HG02588 (cell line): ENCODE measurements around the gene EGFL7.

ENCODE experiments used
- ATAC-seq: cut with Tn5 transposase; IDR thresholded peaks from one replicate; pipeline ENCODE4 v1.9.1; 2021; ENCODE audit warnings: mild to moderate bottlenecking, moderate library complexity; ENCODE audit not compliant: unreplicated experiment

The EGFL7 gene

GRCh38 chr9:136662656-136663581 lies at the start of gene EGFL7:
EGFL7 (plus strand) TSS chr9:136662916; CDS start chr9:136668283, 5,367 bp downstream.
- ATAC-seq = no peak

- no peak for ATAC-seq
Observed at GRCh38 chr9:136613824-136614371, 48.8 kb upstream of the EGFL7 start.

DNA sequence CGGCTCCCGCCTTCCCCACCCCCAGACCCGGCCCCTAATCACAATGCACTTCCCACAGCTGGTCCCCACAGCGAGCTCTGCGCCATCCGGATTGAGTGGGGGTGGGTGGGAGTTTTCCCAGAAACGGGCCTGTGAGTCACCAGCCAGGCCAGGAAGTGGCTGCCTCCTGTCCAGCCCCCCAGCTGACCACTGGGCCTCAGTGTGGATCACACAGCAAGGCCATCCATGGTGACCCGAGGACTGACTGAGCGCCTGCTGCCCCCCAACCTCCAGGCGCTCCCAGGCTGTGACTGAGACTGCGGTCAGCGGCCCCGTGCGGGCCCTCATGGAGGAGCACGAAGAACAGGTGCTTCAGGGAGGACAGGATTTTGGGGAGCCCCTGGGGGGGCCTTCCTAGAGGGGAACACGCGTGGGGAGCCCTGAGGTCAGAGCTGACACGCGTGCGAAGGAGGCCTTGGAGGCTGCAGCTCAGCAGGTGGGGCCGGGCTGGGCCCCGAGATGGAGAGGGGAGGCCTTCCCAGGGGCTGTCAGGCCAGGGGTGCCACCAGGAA lies 48.3 kb upstream of the EGFL7 start:
- ATAC-seq = no peak

DNA sequence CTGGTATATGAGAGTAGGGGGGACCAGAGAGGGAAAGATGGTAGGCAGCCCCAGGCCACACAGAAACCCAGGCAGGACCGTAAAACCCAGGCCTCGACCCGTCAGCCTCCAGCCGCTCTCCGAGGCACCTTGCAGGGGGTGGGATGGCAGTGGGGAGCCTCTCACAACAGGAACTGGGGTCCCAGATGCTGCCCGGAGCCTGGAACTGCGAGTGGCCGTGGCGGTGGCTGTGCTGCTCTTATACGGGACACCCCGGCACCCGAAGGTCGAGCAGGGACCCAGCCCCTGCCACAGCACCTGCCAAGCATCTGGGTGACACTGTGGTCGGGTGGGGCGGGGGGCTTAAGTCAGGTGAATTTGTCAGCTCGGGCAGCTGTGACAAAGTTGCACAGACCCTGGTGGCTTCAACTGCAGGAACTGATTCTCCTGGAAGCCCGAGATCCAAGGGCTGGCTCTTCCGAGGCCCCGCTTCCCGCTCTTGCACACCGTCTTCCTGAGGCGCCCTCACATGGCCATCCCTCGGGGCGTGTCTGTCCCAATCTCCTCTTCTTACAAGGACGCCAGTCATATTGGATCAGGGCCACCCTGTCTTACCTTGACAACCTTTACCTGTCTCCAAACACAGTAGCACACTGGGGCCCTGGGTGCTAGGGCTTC lies 47.6 kb upstream of the EGFL7 start:
- no peak for ATAC-seq

DNA sequence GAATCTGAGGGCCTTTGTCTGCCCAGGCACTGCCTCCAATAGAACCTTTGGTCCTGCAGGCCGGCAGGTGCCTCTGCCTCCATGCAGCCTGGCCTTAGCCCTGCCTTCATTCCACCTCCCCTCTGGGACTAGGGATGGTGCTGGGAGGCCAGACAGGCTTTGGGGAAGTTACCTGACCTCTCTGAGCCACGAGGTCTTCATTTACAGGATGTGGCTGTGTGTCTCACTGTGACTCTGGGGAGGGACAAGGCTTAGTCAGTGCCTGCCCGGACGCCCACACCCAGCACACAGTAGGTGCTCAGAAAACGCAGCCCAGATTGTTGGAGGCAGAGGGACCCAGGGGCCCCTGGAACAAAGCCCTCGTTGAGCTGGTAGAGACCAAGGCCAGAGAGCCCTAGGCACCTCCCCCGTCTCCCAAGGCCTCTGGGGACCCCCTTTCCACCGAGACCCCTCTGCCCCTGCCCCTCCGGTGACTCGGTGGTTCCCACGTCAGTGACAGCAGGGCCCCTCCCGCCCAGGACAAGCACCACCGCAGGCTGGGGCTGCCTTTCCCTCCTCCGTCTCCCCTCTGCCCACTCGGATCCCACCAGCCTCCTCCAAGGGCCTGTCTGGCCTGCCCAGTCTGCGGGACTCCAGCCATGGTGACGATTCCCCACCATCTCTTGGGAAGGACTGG lies 46.9 kb upstream of the EGFL7 start:
- ATAC-seq = no peak

GRCh38 chr9:136616307-136616635 lies 46.4 kb upstream of the EGFL7 start:
- ATAC-seq = no peak

GRCh38 chr9:136616948-136617695 lies 45.6 kb upstream of the EGFL7 start:
- no peak for ATAC-seq

- ATAC-seq = no peak
Observed at GRCh38 chr9:136617746-136618579, 44.8 kb upstream of the EGFL7 start.

DNA sequence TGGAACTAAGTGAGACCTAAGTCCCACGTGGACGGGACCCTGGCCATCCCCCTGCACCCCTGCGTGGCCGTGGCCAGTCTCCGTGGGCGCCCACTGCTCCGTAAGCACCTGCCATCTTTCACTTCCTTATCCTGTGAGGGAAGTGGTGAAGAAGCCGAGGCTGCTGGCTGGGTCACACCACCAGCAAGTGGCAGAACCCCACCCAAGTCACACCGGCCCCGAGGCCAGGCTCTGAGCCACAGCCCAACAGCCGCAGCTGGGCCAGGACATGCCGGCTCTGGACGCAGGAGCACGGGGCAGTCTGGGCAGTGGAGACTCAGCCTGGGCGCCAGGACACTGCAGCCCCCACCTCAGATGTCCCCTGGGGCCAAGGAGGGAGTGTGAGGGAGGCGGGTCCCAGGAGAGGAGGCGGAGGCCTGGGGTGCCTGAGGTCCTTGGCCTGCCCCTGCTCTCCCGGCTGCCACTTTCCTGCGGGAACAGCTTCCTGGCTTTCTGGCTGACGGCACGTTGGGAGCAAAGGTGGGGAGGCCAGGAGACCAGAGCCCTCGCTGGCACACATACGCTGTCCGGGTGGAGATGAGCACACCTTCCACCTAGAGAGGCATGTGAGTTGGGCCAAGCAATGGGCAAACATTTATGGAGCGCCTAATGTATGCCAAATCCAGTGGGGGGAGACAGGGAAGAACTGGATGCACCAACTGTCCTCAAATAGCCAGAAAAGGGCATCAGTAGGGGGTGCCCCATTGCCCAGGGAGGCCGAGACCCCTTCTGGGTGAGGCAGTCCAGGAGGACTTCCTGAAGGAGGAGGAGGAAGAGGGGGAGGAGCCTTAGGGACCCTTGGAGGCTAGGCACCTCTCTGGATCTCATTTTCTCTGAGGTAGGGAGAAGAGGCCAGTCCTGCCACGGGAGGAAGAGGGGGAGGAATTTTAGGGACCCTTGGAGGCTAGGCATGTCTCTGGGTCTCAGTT lies 43.9 kb upstream of the EGFL7 start:
- ATAC-seq = no peak

DNA sequence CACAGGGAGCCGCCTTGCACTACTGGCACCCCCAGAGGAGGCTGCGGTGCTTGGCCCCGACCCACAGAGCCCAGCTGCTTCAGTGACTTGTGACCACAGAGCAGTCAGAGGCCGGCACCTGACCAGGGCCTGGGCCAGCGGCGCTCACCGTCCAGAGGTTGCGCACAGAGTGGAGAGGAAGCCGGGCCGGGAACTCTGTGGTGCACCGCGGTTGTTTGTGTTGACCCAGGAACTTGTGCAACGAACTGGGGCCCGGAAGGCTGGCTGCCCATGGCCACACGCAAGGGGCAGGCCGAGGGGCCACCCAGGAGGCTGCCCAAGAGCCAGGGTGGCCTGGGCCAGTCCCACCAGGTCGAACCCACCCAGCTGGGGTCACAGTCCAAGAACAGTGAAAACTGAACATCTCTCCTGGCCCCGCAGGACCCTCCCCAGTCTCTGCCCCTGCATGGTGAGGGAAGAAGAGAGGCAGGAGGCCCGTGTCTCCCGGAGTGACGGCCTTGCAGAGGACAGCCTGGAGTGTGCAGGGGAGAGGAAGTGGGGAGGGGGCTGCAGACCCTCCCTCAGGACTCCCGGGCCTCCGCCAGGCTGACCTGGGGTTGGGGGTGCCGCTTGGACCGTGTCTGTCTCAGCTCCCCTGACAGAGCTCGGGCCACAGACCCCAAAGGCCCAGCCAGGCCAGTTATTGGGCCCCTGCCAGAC lies 42.8 kb upstream of the EGFL7 start:
- ATAC-seq = no peak

DNA sequence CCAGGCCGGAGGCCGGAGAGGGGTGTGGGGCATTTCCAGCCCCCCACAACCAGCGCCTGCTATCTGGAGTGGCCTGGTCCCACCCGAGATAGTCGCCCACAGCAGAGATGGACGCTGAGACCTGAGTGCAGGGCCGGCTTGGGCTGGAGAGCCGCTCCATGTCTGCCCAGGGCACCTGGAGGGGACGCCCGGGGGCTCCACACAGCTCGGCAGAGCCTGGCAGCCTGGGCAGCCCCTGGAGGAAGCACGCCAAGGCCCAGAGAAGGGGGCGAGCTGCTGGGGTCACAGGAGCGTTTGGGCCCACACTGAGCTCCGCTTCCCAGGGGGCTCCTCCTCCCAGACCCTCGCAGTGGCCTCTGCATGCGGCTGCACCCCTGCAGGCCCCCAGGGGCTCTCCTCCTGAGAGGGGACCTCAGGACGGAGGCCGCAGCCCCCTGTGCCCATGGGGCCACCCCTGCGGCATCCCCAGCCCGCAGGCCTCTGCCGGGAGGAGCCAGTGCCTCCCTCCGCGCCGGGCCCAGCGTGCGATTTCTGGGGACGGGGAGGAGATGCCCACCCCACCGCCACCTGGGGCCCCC lies 42.2 kb upstream of the EGFL7 start:
- ATAC-seq = no peak

GRCh38 chr9:136621019-136621733 lies 41.5 kb upstream of the EGFL7 start:
- no peak for ATAC-seq

DNA sequence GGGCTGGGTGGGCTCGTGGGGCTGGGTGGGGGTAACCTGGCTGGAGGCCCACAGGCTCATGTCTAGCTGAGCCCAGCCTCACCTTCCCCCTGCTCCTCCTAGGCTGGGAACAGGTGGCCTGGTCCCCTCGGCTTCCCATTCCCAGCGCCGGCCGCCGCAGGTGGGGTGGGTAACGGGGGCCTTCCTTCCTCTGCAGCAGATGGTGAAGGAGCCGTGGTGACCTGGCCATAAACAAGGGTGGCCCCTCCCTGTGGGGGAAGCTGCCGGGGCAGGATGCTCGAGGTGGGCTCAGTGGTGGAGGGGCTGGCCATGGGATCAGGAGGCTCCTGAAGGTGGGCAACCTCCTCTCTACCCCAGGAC lies 41.0 kb upstream of the EGFL7 start:
- ATAC-seq = no peak

DNA sequence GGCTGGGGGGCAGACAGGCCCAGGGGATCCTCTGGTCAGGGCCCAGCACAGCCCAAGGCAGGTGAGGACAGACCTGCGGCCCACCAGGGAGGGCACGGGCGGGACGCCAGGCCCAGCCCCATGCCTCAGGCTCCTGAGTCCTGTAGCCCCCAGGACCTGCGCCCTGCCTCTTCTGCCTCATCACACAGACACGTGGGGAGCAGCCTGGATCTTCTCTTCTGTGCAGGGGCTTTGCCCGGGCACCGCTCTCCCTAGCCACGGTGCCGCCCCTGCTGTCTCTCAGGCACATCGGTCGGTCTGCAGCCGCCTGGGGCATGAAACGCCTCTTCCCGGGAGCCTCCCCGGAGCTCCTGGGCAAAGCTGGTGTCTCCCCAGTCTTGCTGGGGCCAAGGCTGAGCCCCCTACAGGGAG lies 40.2 kb upstream of the EGFL7 start:
- ATAC-seq = no peak

GRCh38 chr9:136623016-136623841 lies 39.5 kb upstream of the EGFL7 start:
- no peak for ATAC-seq

DNA sequence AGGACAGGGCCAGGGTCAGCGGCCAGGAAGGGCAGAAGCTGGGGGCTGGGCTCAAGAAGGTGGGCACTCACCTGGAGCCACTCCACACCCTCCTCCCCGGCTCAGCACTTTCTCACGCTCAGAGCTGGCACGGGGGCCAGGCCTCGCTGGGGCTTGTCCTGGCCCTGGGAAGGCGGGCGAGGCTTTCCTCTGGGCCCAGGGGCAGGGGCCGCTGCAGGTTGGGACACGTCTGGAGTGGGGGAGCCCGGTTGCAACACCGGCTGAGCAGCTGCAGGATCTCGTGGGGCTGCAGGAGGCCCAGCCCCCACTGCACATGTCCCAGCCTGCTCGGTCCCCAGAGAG lies 38.9 kb upstream of the EGFL7 start:
- no peak for ATAC-seq
